ENCODE measurements around the gene PRKAG2.

Gene PRKAG2

GRCh38 chr7:151721236-151721635, 155.7 kb downstream of the PRKAG2 start:
- Mint-ChIP-seq H3K36me3 (no peaks in the 10 kb centered on the region), H3K4me3 (no peak overlapping the region), H3K4me1 (ENCODE audit: low read depth) (no peaks in the 10 kb centered on the region), H3K27me3 (no peaks in the 10 kb centered on the region), H3K9me3 (ENCODE audit: low read depth) (no peaks in the 10 kb centered on the region), H3K27ac (no peak overlapping the region)

DNA sequence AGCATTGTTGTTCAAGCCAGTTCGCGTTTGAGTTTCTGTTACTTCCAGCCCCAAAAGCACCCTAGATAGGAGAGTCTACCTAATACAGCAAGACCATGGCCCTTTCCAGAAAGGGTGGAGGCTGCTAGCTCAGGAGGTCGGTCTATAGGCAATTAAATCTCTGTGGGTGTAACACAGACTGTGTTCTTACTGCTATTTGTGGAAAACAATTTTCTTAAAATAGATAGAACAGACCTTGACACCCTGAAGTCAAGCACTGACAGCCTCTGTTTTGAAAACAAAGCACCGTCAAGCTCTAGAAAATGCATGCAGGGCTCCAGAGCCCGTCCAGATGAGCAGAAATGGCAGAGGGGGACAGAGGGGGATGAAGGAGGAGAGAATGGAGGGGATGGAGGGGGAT, 156.6 kb downstream of the PRKAG2 start:
- no peaks in the 10 kb centered on the region for H3K4me1 Mint-ChIP-seq (ENCODE audit: low read depth)
- H3K9me3 Mint-ChIP-seq (ENCODE audit: low read depth): no peaks in the 10 kb centered on the region
- no peaks in the 10 kb centered on the region for H3K27me3 Mint-ChIP-seq
- H3K36me3 Mint-ChIP-seq: no peaks in the 10 kb centered on the region
- no peak overlapping the region for H3K4me3 Mint-ChIP-seq
- no peak overlapping the region for H3K27ac Mint-ChIP-seq

DNA sequence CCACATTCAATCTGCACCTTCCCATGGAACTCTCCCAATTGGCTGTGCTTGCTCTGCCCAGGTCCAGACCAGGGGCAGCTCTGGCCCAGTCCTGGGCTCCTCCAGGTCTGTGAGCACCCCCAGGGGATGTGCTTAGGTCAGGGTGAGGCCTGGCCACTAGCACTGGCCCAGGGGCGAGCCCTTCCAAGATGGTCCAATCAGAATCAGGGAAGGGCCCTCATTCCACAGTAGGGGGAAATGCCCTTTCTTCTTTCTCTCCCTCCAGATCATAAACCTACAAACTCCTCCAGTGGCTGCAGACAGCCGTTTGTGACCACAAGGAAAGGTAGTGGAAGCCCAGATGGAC, 157.0 kb downstream of the PRKAG2 start:
- Mint-ChIP-seq H3K36me3 (no peaks in the 10 kb centered on the region), H3K27ac (no peak overlapping the region), H3K9me3 (ENCODE audit: low read depth) (no peaks in the 10 kb centered on the region), H3K27me3 (no peaks in the 10 kb centered on the region), H3K4me1 (ENCODE audit: low read depth) (no peaks in the 10 kb centered on the region), H3K4me3 (no peak overlapping the region)

- Mint-ChIP-seq H3K4me1 (ENCODE audit: low read depth) (no peaks in the 10 kb centered on the region), H3K27me3 (no peaks in the 10 kb centered on the region), H3K36me3 (no peaks in the 10 kb centered on the region), H3K27ac (no peak overlapping the region), H3K4me3 (no peak overlapping the region), H3K9me3 (ENCODE audit: low read depth) (no peaks in the 10 kb centered on the region)
These were observed 157.7 kb downstream of the PRKAG2 start for GRCh38 chr7:151719031-151719896.

- no peaks in the 10 kb centered on the region for H3K27me3 Mint-ChIP-seq
- H3K36me3 Mint-ChIP-seq: no peaks in the 10 kb centered on the region
- H3K4me1 Mint-ChIP-seq (ENCODE audit: low read depth): no peaks in the 10 kb centered on the region
- no peak overlapping the region for H3K4me3 Mint-ChIP-seq
- H3K27ac Mint-ChIP-seq: no peak overlapping the region
- H3K9me3 Mint-ChIP-seq (ENCODE audit: low read depth): no peaks in the 10 kb centered on the region
These were observed 159.0 kb downstream of the PRKAG2 start for GRCh38 chr7:151717918-151718317.

DNA sequence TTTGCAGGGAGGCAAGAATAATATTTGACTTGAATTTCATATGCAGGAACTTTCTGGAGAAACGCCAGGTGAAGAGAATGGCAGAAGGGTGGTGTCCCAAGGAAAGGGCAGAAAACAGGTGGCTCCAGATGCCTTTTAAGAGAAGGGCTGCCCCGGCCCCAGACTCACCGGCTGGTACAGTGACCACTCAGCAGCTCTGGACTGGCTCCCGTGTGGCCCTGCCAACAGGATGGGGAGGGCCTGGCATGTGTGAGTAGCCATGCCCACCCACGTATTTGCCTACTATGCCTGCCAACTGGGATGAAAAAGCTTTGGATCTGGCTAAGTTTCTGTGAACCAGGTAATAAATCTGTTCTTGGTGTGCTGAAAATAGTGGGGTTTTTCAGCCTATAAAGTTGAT, 159.5 kb downstream of the PRKAG2 start:
- no peaks in the 10 kb centered on the region for H3K9me3 Mint-ChIP-seq (ENCODE audit: low read depth)
- no peaks in the 10 kb centered on the region for H3K4me1 Mint-ChIP-seq (ENCODE audit: low read depth)
- H3K27ac Mint-ChIP-seq: no peak overlapping the region
- no peak overlapping the region for H3K4me3 Mint-ChIP-seq
- H3K27me3 Mint-ChIP-seq: no peaks in the 10 kb centered on the region
- no peaks in the 10 kb centered on the region for H3K36me3 Mint-ChIP-seq

DNA sequence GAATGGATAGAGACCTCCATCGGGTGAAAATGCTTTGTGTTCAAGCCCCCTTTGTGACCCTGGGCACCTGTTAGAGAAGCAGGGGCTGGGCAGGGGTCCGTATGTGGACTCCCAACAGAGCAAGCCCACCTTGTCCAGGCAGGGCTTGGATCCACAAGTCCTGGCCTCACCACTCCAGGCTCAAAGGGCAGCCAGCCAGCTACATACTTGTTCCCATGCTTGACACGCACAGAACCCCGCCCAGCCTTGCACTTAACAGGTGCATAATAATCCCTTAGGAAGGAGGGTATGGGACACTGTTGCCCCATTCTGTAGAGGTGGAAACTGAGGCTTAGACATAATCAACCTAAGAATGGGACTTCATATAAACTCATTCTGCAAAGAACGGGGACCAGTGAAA, 160.6 kb downstream of the PRKAG2 start:
- Mint-ChIP-seq H3K36me3 (no peaks in the 10 kb centered on the region), H3K27me3 (no peaks in the 10 kb centered on the region), H3K9me3 (ENCODE audit: low read depth) (no peaks in the 10 kb centered on the region), H3K4me3 (no peak overlapping the region), H3K4me1 (ENCODE audit: low read depth) (no peaks in the 10 kb centered on the region), H3K27ac (no peak overlapping the region)

DNA sequence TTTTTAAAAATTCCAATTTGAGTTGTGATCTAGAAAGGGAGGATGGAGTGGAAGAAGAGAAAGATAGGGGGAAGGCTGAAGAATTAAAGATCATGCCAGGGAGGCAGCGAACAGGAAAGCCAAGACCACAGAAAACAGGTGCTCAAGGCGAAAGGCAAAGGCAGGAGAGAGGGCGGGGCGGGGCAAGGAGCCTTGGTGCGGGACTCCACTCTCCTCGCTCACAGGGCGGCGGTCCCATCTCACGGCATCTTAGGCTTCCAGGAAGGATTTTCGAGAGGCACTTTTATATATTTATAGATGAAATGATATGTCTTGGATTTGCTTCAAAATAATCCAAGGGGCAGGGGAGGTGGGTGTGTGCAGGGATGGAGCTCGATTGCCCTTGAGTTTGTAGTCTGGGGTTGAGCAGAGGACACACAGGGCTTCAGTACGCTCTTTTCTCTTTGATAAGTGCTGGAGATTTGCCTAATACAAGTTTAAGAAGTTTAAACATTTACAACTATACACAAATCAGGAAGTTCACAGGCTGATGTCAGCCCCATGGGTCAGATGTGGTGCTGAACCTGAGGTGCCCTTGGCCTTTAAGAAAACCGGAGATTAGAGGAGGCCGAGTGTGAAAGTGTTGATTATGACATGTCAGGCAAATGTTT, 161.1 kb downstream of the PRKAG2 start:
- Mint-ChIP-seq H3K4me1 (ENCODE audit: low read depth) (no peaks in the 10 kb centered on the region), H3K36me3 (no peaks in the 10 kb centered on the region), H3K27me3 (no peaks in the 10 kb centered on the region), H3K9me3 (ENCODE audit: low read depth) (no peaks in the 10 kb centered on the region), H3K4me3 (no peak overlapping the region), H3K27ac (no peak overlapping the region)

- peaks cover 6% of the 10 kb centered on the region for H3K36me3 Mint-ChIP-seq
- H3K27me3 Mint-ChIP-seq: no peaks in the 10 kb centered on the region
- H3K9me3 Mint-ChIP-seq (ENCODE audit: low read depth): no peaks in the 10 kb centered on the region
- no peaks in the 10 kb centered on the region for H3K4me1 Mint-ChIP-seq (ENCODE audit: low read depth)
- H3K4me3 Mint-ChIP-seq: no peak overlapping the region
- no peak overlapping the region for H3K27ac Mint-ChIP-seq
These were observed 162.7 kb downstream of the PRKAG2 start for GRCh38 chr7:151714201-151714600.

DNA sequence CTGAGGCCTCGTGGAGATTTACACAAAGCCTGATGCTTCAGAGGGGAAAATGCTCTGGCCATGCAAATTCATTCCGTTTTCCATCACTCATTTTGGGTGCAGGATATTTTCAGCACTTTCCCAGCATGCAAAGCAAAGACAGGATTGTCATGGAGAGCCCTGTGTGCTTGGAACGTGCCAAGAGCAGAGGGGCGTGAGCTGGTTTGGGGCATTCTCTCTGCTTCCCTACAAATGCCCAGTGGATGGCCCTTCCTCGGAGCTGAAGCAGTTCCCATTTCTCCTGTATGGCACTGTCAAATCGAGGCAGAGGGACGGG, 164.1 kb downstream of the PRKAG2 start:
- Mint-ChIP-seq H3K27ac (no peak overlapping the region), H3K4me3 (no peak overlapping the region), H3K27me3 (no peaks in the 10 kb centered on the region), H3K9me3 (ENCODE audit: low read depth) (no peaks in the 10 kb centered on the region), H3K4me1 (ENCODE audit: low read depth) (no peaks in the 10 kb centered on the region), H3K36me3 (peaks cover 6% of the 10 kb centered on the region)

GRCh38 chr7:151711906-151712809, 164.8 kb downstream of the PRKAG2 start:
- Mint-ChIP-seq H3K9me3 (ENCODE audit: low read depth) (no peaks in the 10 kb centered on the region), H3K27ac (no peak overlapping the region), H3K4me3 (no peak overlapping the region), H3K4me1 (ENCODE audit: low read depth) (no peaks in the 10 kb centered on the region), H3K36me3 (peaks cover 6% of the 10 kb centered on the region), H3K27me3 (no peaks in the 10 kb centered on the region)

DNA sequence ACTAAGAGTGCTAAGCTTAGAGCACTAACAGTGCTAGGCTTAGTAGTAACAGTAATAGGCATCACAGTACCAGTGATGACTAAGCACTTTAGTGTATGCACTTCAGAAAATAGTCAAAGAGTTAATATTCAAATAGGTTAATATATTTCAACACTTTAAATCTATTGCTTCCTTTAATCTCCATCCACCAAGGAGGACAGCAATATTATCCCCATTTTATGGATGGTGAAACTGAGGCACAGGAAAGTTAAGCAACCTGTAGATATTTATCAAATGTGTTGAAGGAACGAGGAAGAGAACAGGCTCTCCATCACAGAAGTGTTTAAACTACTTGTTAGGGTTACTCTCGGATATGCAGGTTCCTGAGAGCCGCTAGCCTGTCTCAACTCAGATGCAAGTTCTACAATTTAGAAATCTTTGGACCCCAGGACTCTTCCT, 165.5 kb downstream of the PRKAG2 start:
- Mint-ChIP-seq H3K9me3 (ENCODE audit: low read depth) (no peaks in the 10 kb centered on the region), H3K27ac (no peak overlapping the region), H3K36me3 (peaks cover 6% of the 10 kb centered on the region), H3K27me3 (no peaks in the 10 kb centered on the region), H3K4me1 (ENCODE audit: low read depth) (peaks cover 3% of the 10 kb centered on the region), H3K4me3 (no peak overlapping the region)

DNA sequence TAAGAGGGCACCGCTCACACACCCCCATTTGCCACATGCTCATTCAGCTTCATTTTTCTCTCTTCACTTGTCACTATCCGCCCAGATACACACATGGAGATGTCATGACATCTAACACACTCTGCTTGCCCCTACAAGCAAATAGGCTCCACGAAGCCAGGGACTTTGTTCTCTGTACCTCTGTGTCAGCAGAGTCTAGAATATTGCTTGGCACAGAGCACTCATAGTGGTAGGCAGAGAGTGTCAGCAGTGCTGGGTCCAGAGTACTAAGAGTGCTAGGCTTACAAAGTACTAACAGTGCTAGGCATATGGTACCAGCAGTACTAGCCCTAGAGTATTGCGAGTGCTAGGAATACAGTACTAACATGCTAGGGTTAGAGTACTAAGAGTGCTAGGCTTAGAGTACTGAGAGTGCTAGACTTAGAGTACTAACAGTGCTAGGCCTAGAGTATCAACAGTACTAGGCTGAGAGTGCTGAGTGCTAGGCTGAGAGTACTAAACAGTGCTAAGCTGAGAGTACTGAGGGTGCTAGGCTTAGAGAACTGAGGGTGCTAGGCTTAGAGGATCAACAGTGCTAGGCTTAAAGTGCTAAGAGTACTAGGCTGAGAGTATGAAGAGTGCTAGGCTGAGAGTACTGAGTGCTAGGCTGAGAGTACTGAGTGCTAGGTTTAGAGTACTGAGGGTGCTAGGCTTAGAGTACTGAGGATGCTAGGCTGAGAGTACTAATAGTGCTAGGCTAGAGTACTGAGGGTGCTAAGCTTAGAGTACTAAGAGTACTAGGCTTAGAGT, 166.1 kb downstream of the PRKAG2 start:
- no peaks in the 10 kb centered on the region for H3K9me3 Mint-ChIP-seq (ENCODE audit: low read depth)
- H3K27me3 Mint-ChIP-seq: no peaks in the 10 kb centered on the region
- peaks cover 7% of the 10 kb centered on the region for H3K4me1 Mint-ChIP-seq (ENCODE audit: low read depth)
- H3K27ac Mint-ChIP-seq: no peak overlapping the region
- no peak overlapping the region for H3K4me3 Mint-ChIP-seq
- H3K36me3 Mint-ChIP-seq: peaks cover 6% of the 10 kb centered on the region

- no peaks in the 10 kb centered on the region for H3K9me3 Mint-ChIP-seq (ENCODE audit: low read depth)
- peaks cover 6% of the 10 kb centered on the region for H3K36me3 Mint-ChIP-seq
- H3K27ac Mint-ChIP-seq: no peak overlapping the region
- H3K27me3 Mint-ChIP-seq: no peaks in the 10 kb centered on the region
- no peak overlapping the region for H3K4me3 Mint-ChIP-seq
- H3K4me1 Mint-ChIP-seq (ENCODE audit: low read depth): peaks cover 10% of the 10 kb centered on the region
These were observed 166.7 kb downstream of the PRKAG2 start for GRCh38 chr7:151710121-151710640.
